Glutamatergic neuron (in vitro differentiated cells): ENCODE results near the gene ANKZF1. TPM values are rescaled to one million over a fixed set of nuclear protein-coding genes. Genes with fewer than 3 reads are reported as not detected.

Experiments
- DNase-seq: peaks from one replicate; pipeline ENCODE4 v3.0.0; 2022
- H3K27ac Mint-ChIP-seq: one replicate; pipeline ENCODE4 v1.8.0; 2020; ENCODE audit warnings: mild to moderate bottlenecking, mixed read lengths, inconsistent platforms; ENCODE audit not compliant: unreplicated experiment
- H3K27me3 Mint-ChIP-seq: one replicate; pipeline ENCODE4 v1.8.0; 2020; ENCODE audit warnings: mild to moderate bottlenecking, moderate library complexity, mixed read lengths, inconsistent platforms; ENCODE audit not compliant: unreplicated experiment
- H3K36me3 Mint-ChIP-seq: one replicate; pipeline ENCODE4 v1.8.0; 2020; ENCODE audit warnings: mild to moderate bottlenecking, mixed read lengths, inconsistent platforms; ENCODE audit not compliant: unreplicated experiment
- H3K4me1 Mint-ChIP-seq: one replicate; pipeline ENCODE4 v1.8.0; 2020; ENCODE audit warnings: mild to moderate bottlenecking, low read depth, mixed read lengths, inconsistent platforms; ENCODE audit not compliant: unreplicated experiment
- H3K4me3 Mint-ChIP-seq: one replicate; pipeline ENCODE4 v1.8.0; 2020; ENCODE audit warnings: mild to moderate bottlenecking, mixed read lengths, inconsistent platforms; ENCODE audit not compliant: unreplicated experiment
- H3K9me3 Mint-ChIP-seq: one replicate; pipeline ENCODE4 v1.8.0; 2020; ENCODE audit warnings: mild to moderate bottlenecking, moderate library complexity, mixed read lengths, inconsistent platforms; ENCODE audit not compliant: unreplicated experiment
- CTCF ChIP-seq: fragments of 200-600 bp; sonication (generic); IDR thresholded peaks from one replicate; pipeline ENCODE4 v1.5.0; 2021; ENCODE audit not compliant: partially characterized antibody, unreplicated experiment
- total RNA-seq: library from RNA; stranded (reverse); fragmentation: NEBNext Ultra II Directional; extraction: Animal tissue kit (Norgen Biotek cat#: 25700); gene quantifications from one replicate; pipeline ENCODE4 v1.2.1, GENCODE V29; 2021; ENCODE audit not compliant: unreplicated experiment

The ANKZF1 gene
- total RNA-seq, 1 donor from 2014 or later: 95.8 TPM

GRCh38 chr2:219273937-219274336, 44.3 kb downstream of the ANKZF1 start:
- Mint-ChIP-seq H3K27me3 (peaks cover 9% of the 10 kb centered on the region), H3K4me1 (peaks cover 21% of the 10 kb centered on the region), H3K36me3 (no peaks in the 10 kb centered on the region), H3K9me3 (peaks cover 16% of the 10 kb centered on the region), H3K27ac (no peak overlapping the region), H3K4me3 (no peak overlapping the region)
- DNase-seq: no peak
- TF ChIP-seq CTCF: no peak

- TF ChIP-seq CTCF: no peak
- Mint-ChIP-seq H3K4me3 (no peak overlapping the region), H3K9me3 (peaks cover 16% of the 10 kb centered on the region), H3K27ac (peak overlapping the region; percentile 8), H3K36me3 (no peaks in the 10 kb centered on the region), H3K4me1 (peaks cover 21% of the 10 kb centered on the region), H3K27me3 (peaks cover 9% of the 10 kb centered on the region)
- no peak for DNase-seq
These were observed 44.8 kb downstream of the ANKZF1 start for GRCh38 chr2:219274361-219274921.

- H3K27me3 Mint-ChIP-seq: peaks cover 9% of the 10 kb centered on the region
- no peaks in the 10 kb centered on the region for H3K36me3 Mint-ChIP-seq
- H3K27ac Mint-ChIP-seq: peak overlapping the region; percentile 94
- H3K4me1 Mint-ChIP-seq: peaks cover 38% of the 10 kb centered on the region
- H3K9me3 Mint-ChIP-seq: peaks cover 18% of the 10 kb centered on the region
- H3K4me3 Mint-ChIP-seq: peak overlapping the region; percentile 84
- peak; percentile 94 for TF ChIP-seq CTCF
- DNase-seq: peak; percentile 86
These were observed 48.4 kb downstream of the ANKZF1 start for GRCh38 chr2:219277703-219278654.

GRCh38 chr2:219278655-219279150, 49.1 kb downstream of the ANKZF1 start:
- peaks cover 9% of the 10 kb centered on the region for H3K27me3 Mint-ChIP-seq
- TF ChIP-seq CTCF: no peak
- H3K9me3 Mint-ChIP-seq: peaks cover 16% of the 10 kb centered on the region
- H3K27ac Mint-ChIP-seq: peak overlapping the region; percentile 94
- H3K4me3 Mint-ChIP-seq: peak overlapping the region; percentile 84
- peaks cover 39% of the 10 kb centered on the region for H3K4me1 Mint-ChIP-seq
- no peak for DNase-seq
- H3K36me3 Mint-ChIP-seq: no peaks in the 10 kb centered on the region
